ENCODE results near the gene DCPS.

DNA sequence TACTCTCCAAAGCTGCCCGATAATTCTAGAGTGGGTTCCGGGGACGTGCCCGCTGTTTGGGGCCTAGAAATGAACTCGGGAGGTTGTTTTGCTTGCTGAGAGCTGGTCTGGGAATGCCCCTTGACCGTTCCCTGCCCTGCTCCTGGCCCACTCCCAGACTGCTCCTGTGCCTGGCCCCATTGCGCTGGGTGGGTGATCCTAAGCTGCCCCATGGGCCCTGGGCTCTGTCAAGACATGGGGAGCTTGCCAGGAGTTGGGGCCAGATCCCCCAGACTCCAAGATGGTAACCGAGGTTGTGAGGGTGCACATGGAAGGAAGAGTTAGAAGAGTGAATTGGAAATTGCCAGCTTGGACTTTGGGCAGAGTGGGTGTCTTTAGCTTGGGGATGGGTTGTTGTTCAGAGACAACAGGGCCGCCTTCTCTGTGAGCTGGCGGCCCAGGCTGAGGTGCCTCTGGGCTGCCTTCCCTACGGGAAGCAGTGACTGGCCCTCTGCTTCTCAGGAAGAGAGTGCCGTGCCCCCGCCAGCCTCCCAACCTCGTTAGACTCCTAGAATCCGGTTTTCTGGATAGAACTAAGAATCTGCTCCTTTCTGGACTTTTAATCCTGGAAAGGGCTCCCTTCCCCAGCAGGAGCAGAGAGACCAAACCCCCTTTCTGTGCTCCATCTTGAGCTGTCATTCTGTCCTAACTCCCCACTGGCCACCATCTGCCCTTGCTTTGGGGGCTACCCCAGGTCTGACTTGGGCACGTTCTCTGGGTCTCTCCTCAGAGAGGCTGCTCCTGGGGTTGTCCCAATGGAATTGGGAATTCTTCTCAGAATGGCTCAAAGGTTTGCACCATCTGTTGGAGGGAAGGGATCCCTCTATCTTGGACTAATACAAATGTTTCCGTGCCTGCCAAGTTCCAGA, 53.4 kb downstream of the DCPS start:
- TF ChIP-seq, protein P1, sequence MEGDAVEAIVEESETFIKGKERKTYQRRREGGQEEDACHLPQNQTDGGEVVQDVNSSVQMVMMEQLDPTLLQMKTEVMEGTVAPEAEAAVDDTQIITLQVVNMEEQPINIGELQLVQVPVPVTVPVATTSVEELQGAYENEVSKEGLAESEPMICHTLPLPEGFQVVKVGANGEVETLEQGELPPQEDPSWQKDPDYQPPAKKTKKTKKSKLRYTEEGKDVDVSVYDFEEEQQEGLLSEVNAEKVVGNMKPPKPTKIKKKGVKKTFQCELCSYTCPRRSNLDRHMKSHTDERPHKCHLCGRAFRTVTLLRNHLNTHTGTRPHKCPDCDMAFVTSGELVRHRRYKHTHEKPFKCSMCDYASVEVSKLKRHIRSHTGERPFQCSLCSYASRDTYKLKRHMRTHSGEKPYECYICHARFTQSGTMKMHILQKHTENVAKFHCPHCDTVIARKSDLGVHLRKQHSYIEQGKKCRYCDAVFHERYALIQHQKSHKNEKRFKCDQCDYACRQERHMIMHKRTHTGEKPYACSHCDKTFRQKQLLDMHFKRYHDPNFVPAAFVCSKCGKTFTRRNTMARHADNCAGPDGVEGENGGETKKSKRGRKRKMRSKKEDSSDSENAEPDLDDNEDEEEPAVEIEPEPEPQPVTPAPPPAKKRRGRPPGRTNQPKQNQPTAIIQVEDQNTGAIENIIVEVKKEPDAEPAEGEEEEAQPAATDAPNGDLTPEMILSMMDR (conservative IDR thresholded peaks at IDR 0.05; ENCODE audit: low read depth, low read length), result no peak
- no peak for TF ChIP-seq EZH2 (IDR thresholded peaks at IDR 0.05; ENCODE audit: low read length, unreplicated experiment)

Data from PC-3 (cell line).